Large intestine (tissue), 3 donors: ENCODE results near the gene KRT83. TPM values are rescaled to one million over a fixed set of nuclear protein-coding genes. Genes with fewer than 3 reads are reported as not detected.
"Not testable (repeated sequence)": the region's sequence is repeated elsewhere in the genome, so short reads cannot be mapped to it uniquely, and the experiment has no call there.

ENCODE experiments used
- DNase-seq, 2 donors: peaks; one replicate each; pipeline versions ENCODE4 v3.0.0 to v3.0.0-alpha.2; 2013
- H3K27ac ChIP-seq: one replicate; pipeline ENCODE4 v1.5.1; 2013; ENCODE audit warnings: low read length
- H3K27me3 ChIP-seq: 2 replicates; pipeline ENCODE4 v1.6.1; 2013; ENCODE audit warnings: low read length; ENCODE audit not compliant: control insufficient read depth, insufficient read depth
- H3K36me3 ChIP-seq: 2 replicates; pipeline ENCODE4 v1.6.1; 2013; ENCODE audit warnings: low read length; ENCODE audit not compliant: control insufficient read depth, insufficient read depth
- H3K4me1 ChIP-seq: one replicate; pipeline ENCODE4 v1.6.1; 2013; ENCODE audit warnings: low read length; ENCODE audit not compliant: control insufficient read depth, insufficient read depth
- H3K4me3 ChIP-seq: one replicate; pipeline ENCODE4 v1.5.1; 2013; ENCODE audit warnings: low read length
- H3K9me3 ChIP-seq: one replicate; pipeline ENCODE4 v1.6.1; 2013; ENCODE audit warnings: mild to moderate bottlenecking, low read depth, low read length, moderate library complexity; ENCODE audit not compliant: control insufficient read depth
- WGBS: methylation state at CpG from one replicate; pipeline ENCODE4 v1.1.5; 2013; ENCODE audit warnings: low lambda C conversion rate; ENCODE audit not compliant: insufficient coverage; 5-methylcytosine and 5-hydroxymethylcytosine counted together
- polyA plus RNA-seq: library from polyadenylated mRNA; unstranded; fragments of 120-200 nt; gene quantifications from one replicate; pipeline ENCODE4 v1.2.1, GENCODE V29; 2013

Gene KRT83
- polyA plus RNA-seq, 1 donor: 0.03 TPM

- no peak for DNase-seq
- WGBS: no CpG with 5 or more reads among the region's 2 CpGs
- Histone ChIP-seq H3K27ac (no peak overlapping the region), H3K27me3 (peaks cover 6% of the 10 kb centered on the region), H3K4me1 (no peaks in the 10 kb centered on the region), H3K36me3 (no peaks in the 10 kb centered on the region), H3K9me3 (no peaks in the 10 kb centered on the region), H3K4me3 (no peak overlapping the region)
Measured at GRCh38 chr12:52352951-52353350, 31.8 kb upstream of the KRT83 start.

- no CpG with 5 or more reads among the region's 9 CpGs for WGBS
- Histone ChIP-seq H3K36me3 (no peaks in the 10 kb centered on the region), H3K4me3 (no peak overlapping the region), H3K27ac (no peak overlapping the region), H3K4me1 (no peaks in the 10 kb centered on the region), H3K27me3 (peaks cover 3% of the 10 kb centered on the region), H3K9me3 (no peaks in the 10 kb centered on the region)
- DNase-seq: no peak
Measured at GRCh38 chr12:52351196-52352059, 30.2 kb upstream of the KRT83 start.

GRCh38 chr12:52350786-52351185 is 29.6 kb upstream of the KRT83 start:
- no CpG with 5 or more reads among the region's 5 CpGs for whole genome bisulfite sequencing
- Histone ChIP-seq H3K4me3 (no peak overlapping the region), H3K4me1 (no peaks in the 10 kb centered on the region), H3K27me3 (peaks cover 3% of the 10 kb centered on the region), H3K36me3 (no peaks in the 10 kb centered on the region), H3K27ac (no peak overlapping the region), H3K9me3 (no peaks in the 10 kb centered on the region)
- DNase-seq: no peak

GRCh38 chr12:52350021-52350620 is 28.9 kb upstream of the KRT83 start:
- Histone ChIP-seq H3K36me3 (no peaks in the 10 kb centered on the region), H3K27me3 (peaks cover 3% of the 10 kb centered on the region), H3K4me3 (no peak overlapping the region), H3K9me3 (no peaks in the 10 kb centered on the region), H3K4me1 (no peaks in the 10 kb centered on the region), H3K27ac (no peak overlapping the region)
- DNase-seq: no peak
- WGBS: no CpG with 5 or more reads among the region's 8 CpGs

- H3K27ac ChIP-seq: no peak overlapping the region
- no peaks in the 10 kb centered on the region for H3K36me3 ChIP-seq
- no peak for DNase-seq
- no peak overlapping the region for H3K4me3 ChIP-seq
- WGBS: no CpG with 5 or more reads among the region's 6 CpGs
- H3K27me3 ChIP-seq: peaks cover 3% of the 10 kb centered on the region
- H3K9me3 ChIP-seq: peaks cover under 1% of the 10 kb centered on the region
- no peaks in the 10 kb centered on the region for H3K4me1 ChIP-seq
Measured at GRCh38 chr12:52349196-52349595, 28.0 kb upstream of the KRT83 start.

- H3K36me3 ChIP-seq: no peaks in the 10 kb centered on the region
- H3K27me3 ChIP-seq: peaks cover under 1% of the 10 kb centered on the region
- no peak for DNase-seq
- no CpG with 5 or more reads among the region's 16 CpGs for WGBS
- no peaks in the 10 kb centered on the region for H3K4me1 ChIP-seq
- H3K9me3 ChIP-seq: peaks cover 3% of the 10 kb centered on the region
- no peak overlapping the region for H3K27ac ChIP-seq
- H3K4me3 ChIP-seq: no peak overlapping the region
Measured at GRCh38 chr12:52347551-52348510, 26.6 kb upstream of the KRT83 start.

GRCh38 chr12:52347016-52347415 is 25.8 kb upstream of the KRT83 start:
- Histone ChIP-seq H3K36me3 (no peaks in the 10 kb centered on the region), H3K4me3 (no peak overlapping the region), H3K4me1 (no peaks in the 10 kb centered on the region), H3K27me3 (no peaks in the 10 kb centered on the region), H3K9me3 (peaks cover 3% of the 10 kb centered on the region), H3K27ac (no peak overlapping the region)
- DNase-seq: peak; percentile 27 to 73
- no CpG with 5 or more reads among the region's 9 CpGs for WGBS

- DNase-seq: peak in 1 of 2 donors; percentile 23
- Histone ChIP-seq H3K36me3 (no peaks in the 10 kb centered on the region), H3K4me3 (no peak overlapping the region), H3K27me3 (no peaks in the 10 kb centered on the region), H3K27ac (no peak overlapping the region), H3K4me1 (no peaks in the 10 kb centered on the region), H3K9me3 (peaks cover 3% of the 10 kb centered on the region)
- no CpG with 5 or more reads among the region's 4 CpGs for WGBS
Measured at GRCh38 chr12:52346593-52346992, 25.4 kb upstream of the KRT83 start.

GRCh38 chr12:52345041-52345440 is 23.8 kb upstream of the KRT83 start:
- not testable (repeated sequence) for H3K36me3 ChIP-seq, H3K4me3 ChIP-seq, H3K9me3 ChIP-seq, H3K4me1 ChIP-seq, H3K27me3 ChIP-seq, DNase-seq, H3K27ac ChIP-seq
- WGBS: no CpG with 5 or more reads among the region's 8 CpGs

- Histone ChIP-seq H3K36me3 (no peaks in the 10 kb centered on the region), H3K27ac (no peak overlapping the region), H3K4me1 (no peaks in the 10 kb centered on the region), H3K27me3 (no peaks in the 10 kb centered on the region), H3K4me3 (no peak overlapping the region), H3K9me3 (peaks cover 3% of the 10 kb centered on the region)
- DNase-seq: no peak
- WGBS: no CpG with 5 or more reads among the region's 12 CpGs
Measured at GRCh38 chr12:52344111-52344510, 22.9 kb upstream of the KRT83 start.
